Neural cell (in vitro differentiated cells): ENCODE results near the gene HAO1.

Source experiments
- CTCF ChIP-seq: fragments of 450-650 bp; IDR thresholded peaks from 2 replicates; pipeline ENCODE4 v1.5.1; 2014; ENCODE audit warnings: antibody characterized with exemption, mild to moderate bottlenecking, moderate library complexity; ENCODE audit not compliant: poor library complexity, severe bottlenecking
- EP300 ChIP-seq: fragments of 450-650 bp; conservative IDR thresholded peaks from 2 replicates; pipeline ENCODE4 v1.6.1; 2014; ENCODE audit warnings: antibody characterized with exemption, mild to moderate bottlenecking, moderate library complexity; ENCODE audit not compliant: poor library complexity, severe bottlenecking
- MXI1 ChIP-seq: fragments of 450-650 bp; conservative IDR thresholded peaks from 2 replicates; pipeline ENCODE4 v1.6.1; 2014; ENCODE audit warnings: antibody characterized with exemption, mild to moderate bottlenecking; ENCODE audit not compliant: poor library complexity, severe bottlenecking
- POLR2AphosphoS5 ChIP-seq: IDR thresholded peaks from 2 replicates; pipeline ENCODE4 v1.6.1; 2012
- REST ChIP-seq: IDR thresholded peaks from 2 replicates; pipeline ENCODE4 v1.6.1; 2012; ENCODE audit warnings: borderline replicate concordance

- TF ChIP-seq CTCF (no peak), REST (no peak), MXI1 (no peak), POLR2AphosphoS5 (no peak), EP300 (no peak)
Measured at GRCh38 chr20:7975851-7976414, 35.7 kb upstream of the HAO1 start.
